ENCODE results near the gene HMGXB3. TPM values are rescaled to one million over a fixed set of nuclear protein-coding genes. Genes with fewer than 3 reads are reported as not detected.
A peak's percentile ranks its signal among the peaks of the same experiment; 100 is the strongest.

The HMGXB3 gene
- total RNA-seq, 4 donors from 2014 or later = 19.7 to 27.0 (median 23.9) TPM

GRCh38 chr5:150064681-150065220 is 64.2 kb downstream of the HMGXB3 start:
- Histone ChIP-seq H3K9me3 (no peaks in the 10 kb centered on the region), H3K4me3 (no peak overlapping the region), H3K27me3 (no peaks in the 10 kb centered on the region), H3K27ac (no peak overlapping the region), H3K4me1 (no peaks in the 10 kb centered on the region), H3K36me3 (no peaks in the 10 kb centered on the region)
- in situ Hi-C loops (cut with MboI; ENCODE audit: low sequenced_read_pairs in 4 of 4) (no loop called here), intact Hi-C loops (cut with DNase I; ENCODE audit: low total_unique reads) (no loop called here)
- TF ChIP-seq POLR2A (IDR thresholded peaks at IDR 0.05) = no peak
- TF ChIP-seq CTCF (IDR thresholded peaks at IDR 0.05 in 4 of 5, conservative IDR thresholded peaks at IDR 0.05 in 1 of 5) = no peak
- no peak for ATAC-seq
- no peak for DNase-seq

GRCh38 chr5:150065346-150065745 is 64.8 kb downstream of the HMGXB3 start:
- Histone ChIP-seq H3K36me3 (no peaks in the 10 kb centered on the region), H3K27ac (no peak overlapping the region), H3K9me3 (no peaks in the 10 kb centered on the region), H3K4me3 (no peak overlapping the region), H3K27me3 (no peaks in the 10 kb centered on the region), H3K4me1 (no peaks in the 10 kb centered on the region)
- in situ Hi-C loops (cut with MboI; ENCODE audit: low sequenced_read_pairs in 4 of 4) = no loop called here
- DNase-seq = peak in 1 of 2 donors; percentile 36
- intact Hi-C loops (cut with DNase I; ENCODE audit: low total_unique reads) = no loop called here
- no peak for ATAC-seq
- TF ChIP-seq CTCF (IDR thresholded peaks at IDR 0.05 in 4 of 5, conservative IDR thresholded peaks at IDR 0.05 in 1 of 5) (no peak), POLR2A (IDR thresholded peaks at IDR 0.05) (no peak)

- H3K4me1 ChIP-seq = no peaks in the 10 kb centered on the region
- no peaks in the 10 kb centered on the region for H3K36me3 ChIP-seq
- ATAC-seq (peak in 1 of 2 donors; percentile 26), DNase-seq (peak in 1 of 2 donors; percentile 46)
- no peaks in the 10 kb centered on the region for H3K9me3 ChIP-seq
- no peak for TF ChIP-seq CTCF (IDR thresholded peaks at IDR 0.05 in 4 of 5, conservative IDR thresholded peaks at IDR 0.05 in 1 of 5)
- TF ChIP-seq POLR2A (IDR thresholded peaks at IDR 0.05) = no peak
- in situ Hi-C loops (cut with MboI; ENCODE audit: low sequenced_read_pairs in 4 of 4) = no loop called here
- no peak overlapping the region for H3K27ac ChIP-seq
- no peaks in the 10 kb centered on the region for H3K27me3 ChIP-seq
- H3K4me3 ChIP-seq = no peak overlapping the region
- intact Hi-C loops (cut with DNase I; ENCODE audit: low total_unique reads) = no loop called here
Observed at GRCh38 chr5:150065886-150066285, 65.3 kb downstream of the HMGXB3 start.

- intact Hi-C loops (cut with DNase I; ENCODE audit: low total_unique reads) (no loop called here), in situ Hi-C loops (cut with MboI; ENCODE audit: low sequenced_read_pairs in 4 of 4) (no loop called here)
- H3K27ac ChIP-seq = no peak overlapping the region
- H3K4me1 ChIP-seq = no peaks in the 10 kb centered on the region
- H3K27me3 ChIP-seq = no peaks in the 10 kb centered on the region
- DNase-seq = peak in 1 of 2 donors; percentile 7
- no peak for ATAC-seq
- no peaks in the 10 kb centered on the region for H3K36me3 ChIP-seq
- no peaks in the 10 kb centered on the region for H3K9me3 ChIP-seq
- no peak overlapping the region for H3K4me3 ChIP-seq
- TF ChIP-seq POLR2A (IDR thresholded peaks at IDR 0.05) (no peak), CTCF (IDR thresholded peaks at IDR 0.05 in 4 of 5, conservative IDR thresholded peaks at IDR 0.05 in 1 of 5) (no peak)
Observed at GRCh38 chr5:150066436-150066835, 65.9 kb downstream of the HMGXB3 start.

GRCh38 chr5:150066901-150067396 is 66.4 kb downstream of the HMGXB3 start:
- Histone ChIP-seq H3K4me1 (no peaks in the 10 kb centered on the region), H3K27me3 (no peaks in the 10 kb centered on the region), H3K4me3 (no peak overlapping the region), H3K9me3 (no peaks in the 10 kb centered on the region), H3K36me3 (no peaks in the 10 kb centered on the region), H3K27ac (no peak overlapping the region)
- intact Hi-C loops (cut with DNase I; ENCODE audit: low total_unique reads) (no loop called here), in situ Hi-C loops (cut with MboI; ENCODE audit: low sequenced_read_pairs in 4 of 4) (no loop called here)
- no peak for TF ChIP-seq CTCF (IDR thresholded peaks at IDR 0.05 in 4 of 5, conservative IDR thresholded peaks at IDR 0.05 in 1 of 5)
- no peak for TF ChIP-seq POLR2A (IDR thresholded peaks at IDR 0.05)
- ATAC-seq = no peak
- DNase-seq = peak in 1 of 2 donors; percentile 6
